Brain microvascular endothelial cell (primary cell): Measurements from ENCODE around the gene SPSB4.
A peak's percentile ranks its signal among the peaks of the same experiment; 100 is the strongest.

Experiments
- DNase-seq: peaks from one replicate; pipeline ENCODE4 v3.0.0-alpha.2; 2020
- H3K27ac ChIP-seq: fragments of 250-450 bp; sonication (Bioruptor Pico); 2 replicates; pipeline ENCODE4 v1.5.1; 2020; ENCODE audit warnings: mild to moderate bottlenecking, moderate library complexity
- H3K27me3 ChIP-seq: fragments of 250-450 bp; sonication (Bioruptor Pico); replicated peaks from 2 replicates; pipeline ENCODE4 v1.5.1; 2020; ENCODE audit warnings: mild to moderate bottlenecking
- H3K36me3 ChIP-seq: fragments of 250-450 bp; sonication (Bioruptor Pico); replicated peaks from 2 replicates; pipeline ENCODE4 v1.5.1; 2020; ENCODE audit warnings: mild to moderate bottlenecking
- H3K4me3 ChIP-seq: 2 replicates; pipeline ENCODE4 v1.5.1; 2011; ENCODE audit warnings: low read depth, mild to moderate bottlenecking, control low read depth, low read length, moderate library complexity
- in situ Hi-C: cut with HindIII; loops from 2 replicates; pipeline ENCODE4 v1.10.0; 2017; ENCODE audit warnings: low sequenced_read_pairs, low pct_ligation_motif_present
- TF ChIP-seq, protein P1 (sequence below): IDR thresholded peaks from 2 replicates; pipeline ENCODE4 v1.5.1; 2011; ENCODE audit warnings: low read depth, mild to moderate bottlenecking, moderate library complexity, low read length, control low read depth, inconsistent platforms; ENCODE audit errors: missing control alignments

Gene SPSB4

DNA sequence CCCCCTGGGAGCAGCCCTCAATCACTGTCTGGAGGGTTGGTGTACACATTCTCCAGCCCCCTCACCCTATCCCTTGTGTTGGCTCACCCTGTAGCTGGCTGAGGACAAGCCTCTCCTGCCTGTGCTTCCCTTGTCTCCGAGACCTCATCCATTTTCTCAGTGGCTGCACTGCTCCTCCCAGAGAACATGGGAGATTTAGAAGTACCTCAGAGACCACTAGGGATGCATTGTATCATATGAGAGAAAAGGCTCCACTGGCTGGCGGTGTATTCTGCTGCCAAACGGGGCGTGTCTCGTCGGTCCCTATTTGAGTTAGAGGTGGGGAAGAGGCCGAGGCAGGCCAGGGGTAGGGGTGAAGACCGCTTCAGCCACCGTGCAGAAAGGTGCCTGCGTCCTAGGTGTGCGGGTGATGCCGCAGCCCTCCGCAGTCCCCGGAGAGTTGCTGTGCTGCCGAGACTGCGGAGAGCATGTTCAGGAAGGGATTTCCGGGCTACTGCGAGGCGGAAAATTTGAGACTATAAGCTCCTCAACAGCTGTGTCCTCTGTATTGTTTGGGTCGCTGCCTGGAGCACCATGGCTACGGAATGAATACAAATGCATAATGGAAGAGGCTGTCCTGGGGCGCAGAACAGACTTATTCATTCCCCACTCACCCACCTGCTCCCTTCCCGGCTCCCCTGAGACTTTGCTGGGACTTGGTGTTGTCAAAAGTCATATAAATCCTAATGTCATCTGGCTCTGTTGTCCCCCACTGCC, 43.8 kb downstream of the SPSB4 start:
- H3K4me3 ChIP-seq: peak overlapping the region; percentile 1
- H3K27me3 ChIP-seq: no peaks in the 10 kb centered on the region
- no peak overlapping the region for H3K27ac ChIP-seq
- peak; percentile 59 for DNase-seq
- in situ Hi-C loops: no loop called here
- H3K36me3 ChIP-seq: no peaks in the 10 kb centered on the region
- TF ChIP-seq, protein P1, sequence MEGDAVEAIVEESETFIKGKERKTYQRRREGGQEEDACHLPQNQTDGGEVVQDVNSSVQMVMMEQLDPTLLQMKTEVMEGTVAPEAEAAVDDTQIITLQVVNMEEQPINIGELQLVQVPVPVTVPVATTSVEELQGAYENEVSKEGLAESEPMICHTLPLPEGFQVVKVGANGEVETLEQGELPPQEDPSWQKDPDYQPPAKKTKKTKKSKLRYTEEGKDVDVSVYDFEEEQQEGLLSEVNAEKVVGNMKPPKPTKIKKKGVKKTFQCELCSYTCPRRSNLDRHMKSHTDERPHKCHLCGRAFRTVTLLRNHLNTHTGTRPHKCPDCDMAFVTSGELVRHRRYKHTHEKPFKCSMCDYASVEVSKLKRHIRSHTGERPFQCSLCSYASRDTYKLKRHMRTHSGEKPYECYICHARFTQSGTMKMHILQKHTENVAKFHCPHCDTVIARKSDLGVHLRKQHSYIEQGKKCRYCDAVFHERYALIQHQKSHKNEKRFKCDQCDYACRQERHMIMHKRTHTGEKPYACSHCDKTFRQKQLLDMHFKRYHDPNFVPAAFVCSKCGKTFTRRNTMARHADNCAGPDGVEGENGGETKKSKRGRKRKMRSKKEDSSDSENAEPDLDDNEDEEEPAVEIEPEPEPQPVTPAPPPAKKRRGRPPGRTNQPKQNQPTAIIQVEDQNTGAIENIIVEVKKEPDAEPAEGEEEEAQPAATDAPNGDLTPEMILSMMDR: no peak

DNA sequence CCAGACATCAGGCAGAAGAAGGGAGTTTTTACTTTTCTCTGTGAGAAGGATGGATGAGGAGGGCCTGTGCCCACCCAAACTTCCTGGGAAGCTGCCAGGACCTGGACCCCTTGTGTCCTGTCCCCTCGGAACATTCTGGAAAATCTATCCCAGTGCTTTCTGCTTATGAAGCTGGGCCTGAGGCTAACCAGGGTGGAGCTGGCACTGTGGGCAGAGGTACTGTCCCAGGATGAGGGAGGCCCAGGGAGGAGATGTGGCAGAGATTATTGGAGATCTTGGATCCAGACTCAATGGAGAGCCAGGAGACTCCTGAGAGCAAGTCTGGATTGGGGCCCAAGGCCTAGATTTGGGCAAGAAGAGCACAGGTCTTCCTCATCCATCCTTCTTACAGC, 44.4 kb downstream of the SPSB4 start:
- in situ Hi-C loops: no loop called here
- H3K27me3 ChIP-seq: no peaks in the 10 kb centered on the region
- TF ChIP-seq, protein P1: no peak
- H3K36me3 ChIP-seq: no peaks in the 10 kb centered on the region
- H3K27ac ChIP-seq: no peak overlapping the region
- DNase-seq: no peak
- H3K4me3 ChIP-seq: no peak overlapping the region

DNA sequence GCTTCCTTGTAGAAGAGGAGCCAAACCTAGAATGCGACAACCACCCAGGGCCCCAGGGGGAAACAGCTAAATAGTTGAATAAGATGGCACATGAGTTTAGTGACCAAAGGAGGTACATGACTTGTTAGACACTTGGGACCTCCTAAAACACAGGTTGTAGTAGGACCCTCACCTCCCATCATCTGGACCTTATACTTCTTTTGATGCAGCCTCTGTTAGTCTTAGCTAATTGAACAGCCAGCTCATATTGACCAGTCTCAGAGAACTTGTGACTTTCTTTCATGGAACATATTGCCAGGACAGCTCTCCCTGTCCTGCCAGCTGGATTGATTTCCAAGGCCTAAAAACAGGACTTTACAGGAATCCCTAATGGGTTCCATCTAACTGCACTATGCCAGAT, 45.0 kb downstream of the SPSB4 start:
- Histone ChIP-seq H3K36me3 (no peaks in the 10 kb centered on the region), H3K4me3 (no peak overlapping the region), H3K27me3 (no peaks in the 10 kb centered on the region), H3K27ac (no peak overlapping the region)
- TF ChIP-seq, protein P1: no peak
- in situ Hi-C loops: no loop called here
- no peak for DNase-seq

DNA sequence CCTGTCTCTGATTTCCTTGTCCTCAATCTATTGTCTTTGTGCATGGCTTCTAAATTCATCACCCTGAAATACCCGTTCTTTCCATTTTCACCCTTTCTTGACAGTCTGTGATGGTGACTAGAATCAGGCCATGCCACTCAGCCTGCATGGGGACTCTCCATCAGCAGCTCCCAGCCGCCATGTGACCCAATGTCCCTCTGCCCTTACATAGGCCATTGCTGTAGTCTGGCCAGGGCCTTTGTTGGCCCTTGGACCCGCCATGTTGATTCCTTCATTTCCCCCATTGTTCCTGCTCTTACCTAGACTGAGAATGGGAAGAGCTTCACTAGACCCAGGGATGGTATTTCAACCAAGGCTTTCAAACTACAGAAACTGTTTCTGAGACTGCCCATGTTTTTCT, 45.8 kb downstream of the SPSB4 start:
- H3K27me3 ChIP-seq: no peaks in the 10 kb centered on the region
- no peaks in the 10 kb centered on the region for H3K36me3 ChIP-seq
- in situ Hi-C loops: no loop called here
- no peak overlapping the region for H3K27ac ChIP-seq
- TF ChIP-seq, protein P1: no peak
- no peak overlapping the region for H3K4me3 ChIP-seq
- no peak for DNase-seq

DNA sequence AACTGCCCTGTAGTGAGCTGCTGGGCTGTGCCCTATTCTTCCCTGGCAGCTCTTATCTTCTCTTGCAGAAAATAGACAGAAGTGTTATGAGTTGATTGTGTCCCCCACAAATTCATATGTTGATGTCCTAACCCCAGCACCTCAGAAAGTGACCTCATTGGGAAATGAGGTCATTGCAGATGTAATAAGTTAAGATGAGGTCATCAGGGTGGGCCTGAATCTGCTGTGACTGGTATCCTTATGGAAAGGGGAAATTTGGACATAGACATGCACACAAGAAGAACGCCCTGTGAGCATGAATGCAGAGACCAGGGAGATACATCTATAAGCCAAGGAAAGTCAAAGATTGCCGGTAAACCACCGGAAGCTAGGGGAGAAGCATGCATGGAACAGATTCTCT, 49.0 kb downstream of the SPSB4 start:
- no peaks in the 10 kb centered on the region for H3K36me3 ChIP-seq
- TF ChIP-seq, protein P1: no peak
- in situ Hi-C loops: no loop called here

More for the DNA sequence above, 49.0 kb downstream of the SPSB4 start:
- no peak overlapping the region for H3K4me3 ChIP-seq
- H3K27me3 ChIP-seq: no peaks in the 10 kb centered on the region
- no peak for DNase-seq
- no peak overlapping the region for H3K27ac ChIP-seq
